AG08395 (cell line): ENCODE data around the gene HS6ST2.
"Not testable (repeated sequence)": the region's sequence is repeated elsewhere in the genome, so short reads cannot be mapped to it uniquely, and the experiment has no call there.

Experiments
- DNase-seq: peaks from one replicate; pipeline ENCODE4 v3.0.0; 2012; ENCODE audit warnings: mixed read lengths, low spot score

Gene HS6ST2

GRCh38 chrX:132958091-132958703 is at the start of gene HS6ST2:
Gene HS6ST2, minus strand, starts transcription at chrX:132958629.
- no peak for DNase-seq

- no peak for DNase-seq
Observed at GRCh38 chrX:133007458-133007857, 49.0 kb upstream of the HS6ST2 start.

GRCh38 chrX:133005616-133006015 is 47.2 kb upstream of the HS6ST2 start:
- DNase-seq = no peak

GRCh38 chrX:133005042-133005441 is 46.6 kb upstream of the HS6ST2 start:
- peak; percentile 31 for DNase-seq

- DNase-seq = no peak
Observed at GRCh38 chrX:132999209-132999608, 40.8 kb upstream of the HS6ST2 start.

- no peak for DNase-seq
Observed at GRCh38 chrX:132990835-132991234, 32.4 kb upstream of the HS6ST2 start.

GRCh38 chrX:132986556-132986955 is 28.1 kb upstream of the HS6ST2 start:
- DNase-seq = no peak

GRCh38 chrX:132984058-132984650 is 25.7 kb upstream of the HS6ST2 start:
- DNase-seq = no peak

- no peak for DNase-seq
Observed at GRCh38 chrX:132983496-132983895, 25.1 kb upstream of the HS6ST2 start.

GRCh38 chrX:132980035-132980434 is 21.6 kb upstream of the HS6ST2 start:
- DNase-seq = not testable (repeated sequence)

GRCh38 chrX:132968296-132968949 is 10.0 kb upstream of the HS6ST2 start:
- DNase-seq = no peak

- no peak for DNase-seq
Observed at GRCh38 chrX:132967049-132967448, 8.6 kb upstream of the HS6ST2 start.

GRCh38 chrX:132965461-132965860 is 7.0 kb upstream of the HS6ST2 start:
- no peak for DNase-seq

GRCh38 chrX:132961511-132961910 is 3.1 kb upstream of the HS6ST2 start:
- no peak for DNase-seq

- no peak for DNase-seq
Observed at GRCh38 chrX:132957211-132958090, 978 bp downstream of the HS6ST2 start.

- no peak for DNase-seq
Observed at GRCh38 chrX:132956421-132957210, 1.8 kb downstream of the HS6ST2 start.

- no peak for DNase-seq
Observed at GRCh38 chrX:132955690-132956089, 2.7 kb downstream of the HS6ST2 start.

- no peak for DNase-seq
Observed at GRCh38 chrX:132954323-132954722, 4.1 kb downstream of the HS6ST2 start.

GRCh38 chrX:132953354-132953753 is 5.1 kb downstream of the HS6ST2 start:
- no peak for DNase-seq

GRCh38 chrX:132948648-132949260 is 9.7 kb downstream of the HS6ST2 start:
- no peak for DNase-seq

- not testable (repeated sequence) for DNase-seq
Observed at GRCh38 chrX:132945055-132945599, 13.3 kb downstream of the HS6ST2 start.
